PFSK-1 (cell line): Measurements from ENCODE around the gene NDRG2.

Experiments
- FOXP2 ChIP-seq: optimal IDR thresholded peaks from 2 replicates; pipeline ENCODE3; 2011; ENCODE audit warnings: borderline replicate concordance, control low read depth, inconsistent platforms; ENCODE audit not compliant: insufficient read depth; ENCODE audit errors: extremely low read length, extremely low read depth
- POLR2AphosphoS5 ChIP-seq: IDR thresholded peaks from 2 replicates; pipeline ENCODE4 v1.6.1; 2012; ENCODE audit warnings: low read depth, mild to moderate bottlenecking, control low read depth, low read length, moderate library complexity
- REST ChIP-seq, 2 experiments: IDR thresholded peaks; 2 replicates each; pipeline versions ENCODE4 v1.6.1 to v1.8.0; 2011 to 2012; ENCODE audit warnings: low read depth in 2 of 2, low read length in 2 of 2, control low read depth in 1 of 2, inconsistent platforms in 1 of 2, mild to moderate bottlenecking in 1 of 2, moderate library complexity in 1 of 2; ENCODE audit not compliant: insufficient read depth in 1 of 2

DNA sequence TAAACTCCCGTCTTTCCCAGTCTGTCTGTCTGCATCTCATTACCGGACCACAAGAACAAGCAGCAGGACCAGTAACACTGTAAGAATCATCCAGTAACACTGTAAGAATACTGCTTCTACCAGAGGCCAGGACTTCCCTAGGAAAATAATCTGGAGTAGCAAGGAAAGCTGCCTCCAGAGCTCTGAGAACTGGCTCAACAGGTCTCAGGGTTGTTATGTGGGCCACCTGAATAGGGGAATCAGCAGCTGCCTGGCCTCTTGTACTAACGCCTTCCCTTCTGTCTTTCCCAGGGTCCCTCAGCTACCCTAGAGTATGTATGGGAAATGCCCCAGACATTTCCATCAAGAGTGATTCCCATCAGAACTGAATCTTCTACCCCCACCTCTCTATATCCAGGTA lies 26.7 kb downstream of the NDRG2 start:
- TF ChIP-seq REST (IDR thresholded peaks at IDR 0.05; ENCODE audit: insufficient read depth in 1 of 2, low read depth in 2 of 2, low read length in 2 of 2) (no peak), POLR2AphosphoS5 (no peak), FOXP2 (no peak)
